Lower leg skin (tissue), 3 donors: ENCODE results near the gene SLC22A24.

Experiments
- CTCF ChIP-seq, 3 donors: fragments of 450-650 bp; IDR thresholded peaks; one replicate each; pipeline ENCODE4 v1.5.1; 2016; ENCODE audit warnings: antibody characterized with exemption in 3 of 3, mild to moderate bottlenecking in 3 of 3, moderate library complexity in 2 of 3
- POLR2A ChIP-seq, 2 donors: fragments of 450-650 bp; IDR thresholded peaks; one replicate each; pipeline ENCODE4 v1.6.1; 2016 to 2017; ENCODE audit warnings: antibody characterized with exemption in 2 of 2, mild to moderate bottlenecking in 1 of 2, moderate library complexity in 1 of 2

GRCh38 chr11:63080682-63081081 lies 63.3 kb downstream of the SLC22A24 start:
- no peak for TF ChIP-seq CTCF (IDR thresholded peaks at IDR 0.05)
- no peak for TF ChIP-seq POLR2A (IDR thresholded peaks at IDR 0.05)
